IMR-90 (cell line): Measurements from ENCODE around the gene RAI1. TPM values are rescaled to one million over a fixed set of nuclear protein-coding genes. Genes with fewer than 3 reads are reported as not detected.

Experiments
- ATAC-seq: fragments of 200-7000 bp; cut with Tn5 transposase; 2 replicates; pipeline ENCODE4 v1.9.1; 2020; ENCODE audit warnings: low read depth, mild to moderate bottlenecking, moderate library complexity
- BruUV-seq: library from RNA; stranded (reverse); fragments of 400-500 nt; replicated peaks from 2 replicates; lab custom pipeline; 2021; lab: Mats Ljungman, UMichigan
- CTCF ChIA-PET: fragments of 300-600 bp; formaldehyde crosslinking; extraction: SDS; loops from one replicate; lab custom pipeline; 2021; ENCODE audit warnings: antibody characterized with exemption; lab: Yijun Ruan, JAX
- POLR2A ChIA-PET: fragments of 300-600 bp; sonication (Branson Sonifier 250); formaldehyde crosslinking; loops from one replicate; lab custom pipeline; 2022; ENCODE audit warnings: antibody characterized with exemption; ENCODE audit not compliant: unreplicated experiment; lab: Charles Lee
- DNase-seq: peaks from one replicate; pipeline ENCODE4 v3.0.0; 2013
- H2AFZ ChIP-seq: replicated peaks from 2 replicates; pipeline ENCODE3; 2013; ENCODE audit warnings: low read length, mild to moderate bottlenecking; ENCODE audit not compliant: poor library complexity
- H2AK5ac ChIP-seq: 2 replicates; pipeline ENCODE4 v1.6.1; 2013; ENCODE audit warnings: low read depth, low read length, inconsistent platforms
- H2AK9ac ChIP-seq: replicated peaks from 2 replicates; pipeline ENCODE3; 2013; ENCODE audit warnings: mild to moderate bottlenecking, low read depth, low read length, moderate library complexity; ENCODE audit not compliant: poor library complexity
- H2BK120ac ChIP-seq: 2 replicates; pipeline ENCODE4 v1.6.1; 2013; ENCODE audit warnings: low read depth, low read length, inconsistent platforms
- H2BK15ac ChIP-seq: 3 replicates; pipeline ENCODE4 v1.6.1; 2013; ENCODE audit warnings: low read depth, low read length, inconsistent platforms
- H2BK20ac ChIP-seq: 2 replicates; pipeline ENCODE4 v1.6.1; 2013; ENCODE audit warnings: low read depth, mild to moderate bottlenecking, inconsistent platforms, low read length, moderate library complexity
- H2BK5ac ChIP-seq: 2 replicates; pipeline ENCODE4 v1.6.1; 2013; ENCODE audit warnings: mild to moderate bottlenecking, low read depth, low read length, inconsistent platforms; ENCODE audit not compliant: poor library complexity, severe bottlenecking
- H3K14ac ChIP-seq: replicated peaks from 2 replicates; pipeline ENCODE4 v1.6.1; 2013; ENCODE audit warnings: low read depth, low read length, inconsistent platforms
- H3K18ac ChIP-seq: 2 replicates; pipeline ENCODE4 v1.6.1; 2013; ENCODE audit warnings: low read depth, low read length, control low read depth
- H3K23ac ChIP-seq: 2 replicates; pipeline ENCODE4 v1.6.1; 2013; ENCODE audit warnings: low read depth, low read length, inconsistent platforms
- H3K27ac ChIP-seq: 2 replicates; pipeline ENCODE4 v1.5.1; 2013; ENCODE audit warnings: mild to moderate bottlenecking, control low read depth, low read length; ENCODE audit not compliant: insufficient read depth
- H3K27me3 ChIP-seq: 2 replicates; pipeline ENCODE4 v1.6.1; 2013; ENCODE audit warnings: low read length; ENCODE audit not compliant: control insufficient read depth, insufficient read depth
- H3K36me3 ChIP-seq: 2 replicates; pipeline ENCODE4 v1.6.1; 2013; ENCODE audit warnings: low read length, mixed read lengths; ENCODE audit not compliant: control insufficient read depth, insufficient read depth
- H3K4ac ChIP-seq: 2 replicates; pipeline ENCODE4 v1.6.1; 2013; ENCODE audit warnings: low read depth, low read length, inconsistent platforms
- H3K4me1 ChIP-seq: 2 replicates; pipeline ENCODE4 v1.6.1; 2013; ENCODE audit warnings: low read length, mixed read lengths; ENCODE audit not compliant: control insufficient read depth, insufficient read depth
- H3K4me2 ChIP-seq: 2 replicates; pipeline ENCODE4 v1.6.1; 2013; ENCODE audit warnings: low read depth, mild to moderate bottlenecking, control low read depth, low read length, moderate library complexity
- H3K4me3 ChIP-seq: 2 replicates; pipeline ENCODE4 v1.5.1; 2013; ENCODE audit warnings: low read depth, mild to moderate bottlenecking, control low read depth, low read length, moderate library complexity; ENCODE audit not compliant: insufficient read depth
- H3K56ac ChIP-seq: 2 replicates; pipeline ENCODE4 v1.6.1; 2013; ENCODE audit warnings: low read length, inconsistent platforms; ENCODE audit not compliant: insufficient read depth; ENCODE audit errors: extremely low read depth
- H3K79me1 ChIP-seq, 2 experiments: 2 replicates each; pipeline ENCODE4 v1.6.1; 2013; ENCODE audit warnings: low read length in 2 of 2, inconsistent platforms in 1 of 2, low read depth in 1 of 2
- H3K9ac ChIP-seq: 2 replicates; pipeline ENCODE4 v1.6.1; 2013; ENCODE audit warnings: low read depth, low read length, control low read depth
- H3K9me1 ChIP-seq: 2 replicates; pipeline ENCODE4 v1.6.1; 2013; ENCODE audit warnings: low read length, inconsistent platforms; ENCODE audit not compliant: insufficient read depth
- H3K9me3 ChIP-seq: 2 replicates; pipeline ENCODE4 v1.6.1; 2013; ENCODE audit warnings: low read length; ENCODE audit not compliant: control insufficient read depth, insufficient read depth
- H4K20me1 ChIP-seq: 2 replicates; pipeline ENCODE4 v1.6.1; 2013; ENCODE audit warnings: low read length, inconsistent platforms; ENCODE audit not compliant: insufficient read depth
- H4K5ac ChIP-seq: 2 replicates; pipeline ENCODE4 v1.6.1; 2013; ENCODE audit warnings: mild to moderate bottlenecking, low read depth, low read length, control low read depth
- H4K8ac ChIP-seq, 2 experiments: 2 replicates each; pipeline ENCODE4 v1.6.1; 2013; ENCODE audit warnings: low read depth in 2 of 2, low read length in 2 of 2, control low read depth in 1 of 2, inconsistent platforms in 1 of 2
- H4K91ac ChIP-seq: 2 replicates; pipeline ENCODE4 v1.6.1; 2013; ENCODE audit warnings: low read depth, low read length, inconsistent platforms; ENCODE audit not compliant: insufficient read depth
- MAFK ChIP-seq: IDR thresholded peaks from 2 replicates; pipeline ENCODE4 v1.6.1; 2012; ENCODE audit warnings: low read depth, low read length, improper control_type of control experiment
- MAZ ChIP-seq: IDR thresholded peaks from 2 replicates; pipeline ENCODE4 v1.6.1; 2012; ENCODE audit warnings: low read depth, mild to moderate bottlenecking, low read length, improper control_type of control experiment, moderate library complexity, borderline replicate concordance
- MXI1 ChIP-seq: IDR thresholded peaks from 2 replicates; pipeline ENCODE4 v1.6.1; 2012; ENCODE audit warnings: low read depth, mild to moderate bottlenecking, low read length, moderate library complexity, borderline replicate concordance
- WGBS, 2 experiments: methylation state at CpG; one replicate each; pipeline versions ENCODE4 v1.1.5 to v1.1.7; 2013; ENCODE audit warnings: missing lambda C conversion rate in 2 of 2; ENCODE audit not compliant: insufficient read length in 1 of 2; ENCODE audit errors: extremely low coverage in 2 of 2; 5-methylcytosine and 5-hydroxymethylcytosine counted together
- dilution Hi-C: fragments of 300-500 bp; cut with HindIII; formaldehyde crosslinking; loops from one replicate; pipeline ENCODE4 v1.14.3; 2018; ENCODE audit warnings: low sequenced_read_pairs; ENCODE audit not compliant: unreplicated experiment
- in situ Hi-C: fragments of 300-500 bp; cut with MboI; formaldehyde crosslinking; loops from 3 replicates; pipeline ENCODE4 v1.14.3; 2019; ENCODE audit warnings: low sequenced_read_pairs, inconsistent platforms, mixed read lengths
- intact Hi-C: fragments of 100-400 bp; cut with micrococcal nuclease; formaldehyde crosslinking; loops from 2 replicates; pipeline ENCODE4 v1.10.0; 2022
- polyA plus RNA-seq, 3 experiments: library from polyadenylated mRNA; depleted of rRNA; stranded (reverse); fragments of >200 nt; gene quantifications; 2 replicates each; pipeline ENCODE4 v1.2.3, GENCODE V29; 2012; ENCODE audit warnings: low replicate concordance in 1 of 3
- total RNA-seq: library from RNA; depleted of rRNA; stranded (reverse); fragments of >200 nt; gene quantifications from 2 replicates; pipeline ENCODE4 v1.2.3, GENCODE V29; 2012

RAI1 gene
- total and polyA plus RNA-seq, 2 of the 4 experiments (the other 2 are of a cell fraction): 1.8 to 10.5 TPM

- 48% methylated on average over 2 of the region's 4 CpGs; no CpG with 5 or more reads in 1 of the 2 experiments for WGBS, 2 experiments
- CTCF ChIA-PET: no interaction called here
- POLR2A ChIA-PET: no interaction called here
Observed at GRCh38 chr17:17766744-17767120, 85.5 kb downstream of the RAI1 start.

More at GRCh38 chr17:17766744-17767120, 85.5 kb downstream of the RAI1 start:
- Histone ChIP-seq H2BK5ac (no peak overlapping the region), H4K20me1 (peaks cover 97% of the 10 kb centered on the region), H2AK5ac (0 out of 2 replicates have a peak overlapping the region, but pooled peaks have one; percentile 7), H2AFZ (no peak overlapping the region), H3K4me3 (no peak overlapping the region), H3K27ac (no peak overlapping the region), H2AK9ac (peak overlapping the region; percentile 77), H2BK15ac (no peak overlapping the region), H3K14ac (no peak overlapping the region), H3K36me3 (peaks cover 4% of the 10 kb centered on the region; the same call in 1 of the 2 replicates), H3K27me3 (no peaks in the 10 kb centered on the region), H3K9me1 (peaks cover 41% of the 10 kb centered on the region), H3K9me3 (no peaks in the 10 kb centered on the region), H4K91ac (no peak overlapping the region), H3K4me2 (no peak overlapping the region), H3K4me1 (peaks cover 51% of the 10 kb centered on the region), H3K79me1 (peaks cover 35 to 95% of the 10 kb centered on the region in 2 experiments), H3K56ac (no peak overlapping the region), H3K9ac (no peak overlapping the region), H4K5ac (no peak overlapping the region), H4K8ac (no peak overlapping the region; a peak in 1 of 4 replicates), H2BK120ac (no peak overlapping the region), H2BK20ac (no peak overlapping the region), H3K18ac (no peak overlapping the region), H3K4ac (no peak overlapping the region), H3K23ac (no peak overlapping the region)
- TF ChIP-seq MAZ (no peak), MXI1 (no peak), MAFK (no peak)
- no TSS peak for BruUV-seq
- dilution Hi-C loops: no loop called here
- DNase-seq: no peak
- peak; percentile 6; the same call in 1 of the 2 replicates for ATAC-seq
- intact Hi-C loops: no loop called here
- in situ Hi-C loops: no loop called here
